GM12872 (cell line): ENCODE results near the gene CFDP1.

Experiments used
- TF ChIP-seq, protein P1 (sequence below): IDR thresholded peaks from 3 replicates; pipeline ENCODE4 v1.5.1; 2011; ENCODE audit warnings: low read depth, mild to moderate bottlenecking, low read length, moderate library complexity; ENCODE audit not compliant: insufficient read depth

Gene CFDP1

DNA sequence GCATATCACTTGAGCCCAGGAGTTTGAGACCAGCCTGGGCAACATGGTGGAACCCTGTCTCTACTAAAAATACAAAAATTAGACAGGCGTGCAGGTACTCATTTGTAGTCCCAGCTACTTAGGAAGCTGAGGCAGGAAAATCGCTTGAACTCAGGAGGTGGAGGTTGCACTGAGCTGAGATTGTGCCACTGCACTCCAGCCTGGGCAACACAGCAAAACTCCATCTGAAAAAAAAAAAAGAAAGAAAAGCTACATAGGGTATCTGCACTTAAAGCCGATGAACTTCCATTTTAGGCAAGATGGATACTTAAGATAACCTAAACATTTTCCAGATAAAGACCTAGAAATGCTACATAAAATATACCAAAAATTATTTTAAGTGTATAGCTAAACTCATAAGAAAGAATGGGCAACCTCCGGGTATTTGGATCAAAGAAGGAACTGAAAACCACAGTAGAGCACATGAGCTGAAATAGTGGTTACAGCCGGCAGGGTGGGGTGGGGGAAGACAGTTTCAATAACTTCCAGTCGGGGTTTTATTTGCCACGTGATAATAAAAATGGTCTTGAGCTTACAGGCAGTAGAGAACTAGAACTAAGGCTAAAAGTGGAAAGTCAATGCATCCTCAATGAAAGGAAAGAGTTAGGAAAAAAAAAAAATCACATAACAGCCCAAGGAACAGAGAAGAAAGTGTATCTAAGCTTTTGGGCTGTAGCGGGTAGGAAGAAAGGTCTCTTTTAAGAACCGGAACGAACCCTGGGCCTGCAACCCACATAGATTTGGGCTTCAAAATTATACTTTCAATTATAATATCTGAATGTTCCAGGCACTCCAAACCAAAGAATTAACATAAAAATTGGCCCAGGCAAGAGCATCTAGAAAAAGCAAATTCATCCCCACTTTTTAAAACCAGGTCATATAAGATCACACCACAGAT lies 53.1 kb downstream of the CFDP1 start:
- TF ChIP-seq, protein P1, sequence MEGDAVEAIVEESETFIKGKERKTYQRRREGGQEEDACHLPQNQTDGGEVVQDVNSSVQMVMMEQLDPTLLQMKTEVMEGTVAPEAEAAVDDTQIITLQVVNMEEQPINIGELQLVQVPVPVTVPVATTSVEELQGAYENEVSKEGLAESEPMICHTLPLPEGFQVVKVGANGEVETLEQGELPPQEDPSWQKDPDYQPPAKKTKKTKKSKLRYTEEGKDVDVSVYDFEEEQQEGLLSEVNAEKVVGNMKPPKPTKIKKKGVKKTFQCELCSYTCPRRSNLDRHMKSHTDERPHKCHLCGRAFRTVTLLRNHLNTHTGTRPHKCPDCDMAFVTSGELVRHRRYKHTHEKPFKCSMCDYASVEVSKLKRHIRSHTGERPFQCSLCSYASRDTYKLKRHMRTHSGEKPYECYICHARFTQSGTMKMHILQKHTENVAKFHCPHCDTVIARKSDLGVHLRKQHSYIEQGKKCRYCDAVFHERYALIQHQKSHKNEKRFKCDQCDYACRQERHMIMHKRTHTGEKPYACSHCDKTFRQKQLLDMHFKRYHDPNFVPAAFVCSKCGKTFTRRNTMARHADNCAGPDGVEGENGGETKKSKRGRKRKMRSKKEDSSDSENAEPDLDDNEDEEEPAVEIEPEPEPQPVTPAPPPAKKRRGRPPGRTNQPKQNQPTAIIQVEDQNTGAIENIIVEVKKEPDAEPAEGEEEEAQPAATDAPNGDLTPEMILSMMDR = no peak

DNA sequence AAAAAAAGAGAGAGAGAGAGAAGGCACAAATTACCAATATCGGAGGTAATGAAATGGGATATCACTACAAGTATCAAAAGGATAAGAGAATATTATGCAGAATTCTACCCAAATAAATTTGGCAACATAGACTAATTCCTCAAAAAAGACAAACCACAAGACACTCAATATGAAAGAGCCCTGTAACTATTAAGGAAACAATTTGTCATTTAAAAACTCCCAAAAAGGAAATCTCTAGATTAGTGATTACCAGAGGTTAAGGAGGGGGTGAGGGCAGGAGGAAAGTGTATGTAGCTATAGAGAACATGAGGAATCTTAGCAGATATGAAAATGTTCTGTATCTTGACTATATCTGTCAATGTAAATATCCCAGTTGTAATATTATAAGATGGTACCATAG lies 54.0 kb downstream of the CFDP1 start:
- TF ChIP-seq, protein P1 = no peak

DNA sequence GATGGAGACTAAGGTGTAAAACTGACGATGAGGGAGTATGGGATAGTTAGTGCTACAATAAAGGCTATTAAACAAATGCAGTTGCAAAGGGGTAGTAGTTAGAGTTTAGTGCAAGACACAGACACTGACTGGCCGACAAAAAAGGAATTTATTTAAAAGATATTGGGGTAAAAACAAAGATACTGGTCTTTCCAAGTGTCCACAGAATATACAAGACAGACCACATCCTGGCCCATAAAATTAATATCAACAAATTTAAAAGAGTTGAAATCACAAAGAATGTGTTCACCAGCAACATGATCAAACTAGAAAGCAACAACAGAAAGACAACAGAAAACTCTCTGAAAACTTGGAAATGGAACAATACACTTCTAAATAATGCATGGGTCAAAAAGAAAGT lies 54.7 kb downstream of the CFDP1 start:
- TF ChIP-seq, protein P1 = no peak

DNA sequence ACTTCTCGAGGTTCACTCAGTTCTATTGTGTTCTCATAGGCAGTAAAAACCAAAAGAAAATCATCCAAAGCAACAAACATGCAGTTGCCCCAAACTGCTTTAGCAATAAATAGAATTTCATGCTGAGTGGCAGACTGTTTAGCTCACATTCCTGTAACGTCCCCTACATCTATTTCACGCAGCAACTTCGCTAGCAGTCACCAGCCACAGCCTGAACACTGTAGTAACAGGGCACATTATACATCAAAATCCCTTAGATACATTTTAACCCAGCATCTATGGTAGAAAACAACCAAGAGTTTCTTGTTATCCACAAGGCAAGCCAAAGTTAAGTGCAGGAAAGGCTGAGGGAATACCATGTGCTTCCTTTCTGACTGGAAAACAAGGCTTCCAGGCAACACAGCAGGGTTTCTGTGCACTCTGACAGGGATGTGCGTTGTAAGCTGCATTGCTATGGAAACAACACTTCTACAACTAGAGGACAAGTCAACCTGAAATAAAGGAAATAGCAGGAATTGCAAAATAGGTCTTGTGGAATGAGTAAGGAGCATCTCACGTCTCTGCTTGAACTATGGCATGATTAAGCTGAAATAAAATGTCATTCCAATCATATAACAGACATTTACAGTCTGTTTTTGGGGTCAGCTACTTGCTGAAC lies 55.4 kb downstream of the CFDP1 start:
- TF ChIP-seq, protein P1 = no peak

DNA sequence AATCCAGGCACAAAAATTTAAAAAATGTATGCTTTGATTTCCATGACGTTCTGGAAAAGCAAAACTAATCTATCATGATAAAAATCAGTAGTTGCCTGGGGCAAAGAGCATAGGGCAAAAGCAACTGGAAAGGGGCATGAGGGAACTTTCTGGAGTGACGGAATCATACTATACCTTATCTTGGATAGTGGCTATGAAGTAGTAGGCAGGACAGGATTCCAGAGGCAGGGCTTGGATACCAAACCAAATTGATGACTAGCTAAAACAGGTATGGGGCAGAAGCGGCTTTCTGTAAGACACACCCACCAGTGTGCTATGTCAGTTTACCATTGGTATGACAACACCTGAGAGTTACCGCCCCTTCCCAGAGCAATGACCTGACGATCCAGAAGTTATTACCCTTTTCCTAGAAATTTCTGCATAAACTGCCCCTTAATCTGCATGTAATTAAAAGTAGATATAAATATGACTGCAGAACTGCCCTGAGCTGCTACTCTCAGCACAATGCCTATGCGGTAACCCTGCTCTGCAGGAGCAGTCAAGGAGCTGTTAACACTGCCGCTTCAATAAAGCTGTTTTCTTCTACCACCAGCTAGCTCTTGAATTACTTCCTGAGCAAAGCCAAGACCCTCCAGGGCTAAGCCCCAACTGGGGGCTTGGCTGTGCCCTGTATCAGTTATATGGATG lies 56.7 kb downstream of the CFDP1 start:
- TF ChIP-seq, protein P1 = no peak

DNA sequence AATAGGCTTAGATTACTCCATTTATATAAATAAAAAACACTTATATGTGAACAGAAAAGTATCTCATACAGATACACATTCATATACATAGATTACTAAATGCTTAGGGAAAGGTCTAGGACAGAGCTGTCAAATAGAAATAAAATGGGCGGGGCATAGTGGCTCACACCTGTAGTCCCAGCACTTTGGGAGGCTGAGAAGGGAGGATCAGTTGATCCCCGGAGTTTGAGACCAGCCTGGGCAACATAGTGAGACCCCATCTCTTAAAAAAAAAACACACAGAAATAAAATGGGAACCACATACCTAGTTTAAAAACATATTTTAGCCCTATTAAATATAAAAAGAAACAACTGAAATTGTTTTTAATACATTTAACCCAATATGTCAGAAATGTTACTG lies 58.9 kb downstream of the CFDP1 start:
- TF ChIP-seq, protein P1 = no peak

DNA sequence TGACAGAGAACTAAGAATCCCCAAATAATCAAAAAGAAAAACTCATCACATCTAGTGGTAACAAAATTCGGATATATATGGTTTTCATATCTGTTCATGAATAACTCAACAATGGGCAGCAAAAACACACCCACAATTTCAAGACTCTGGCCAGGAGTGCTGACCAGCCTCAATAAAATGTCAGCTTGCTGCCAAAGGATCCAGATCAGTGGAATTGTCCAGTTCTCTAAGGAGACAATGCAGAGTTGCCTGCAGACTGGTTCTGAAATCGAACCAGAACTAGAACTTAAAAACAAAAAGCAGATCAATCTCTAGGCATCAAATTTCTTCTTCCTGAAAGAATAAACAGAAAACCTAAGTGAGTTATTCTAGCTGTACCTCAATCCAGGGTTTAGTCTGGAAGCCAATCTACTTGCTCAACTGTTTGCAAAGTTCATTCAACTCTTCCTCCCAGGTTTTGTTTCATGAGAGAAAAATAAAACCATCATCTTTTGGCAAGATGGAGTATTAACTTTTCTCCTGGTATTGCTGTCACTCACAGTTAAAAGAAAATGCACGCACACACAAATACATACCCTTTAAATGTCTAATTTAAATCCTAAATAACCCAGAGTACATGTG lies 61.0 kb downstream of the CFDP1 start:
- TF ChIP-seq, protein P1 = no peak
